Airway epithelial cell (primary cell): ENCODE measurements around the gene TRIM17. TPM values are rescaled to one million over a fixed set of nuclear protein-coding genes. Genes with fewer than 3 reads are reported as not detected.

ENCODE experiments used
- total RNA-seq: library from RNA; depleted of rRNA; stranded (reverse); fragments of >200 nt; gene quantifications from 2 replicates; pipeline ENCODE4 v1.2.3, GENCODE V29; 2015

Gene TRIM17, protein sequence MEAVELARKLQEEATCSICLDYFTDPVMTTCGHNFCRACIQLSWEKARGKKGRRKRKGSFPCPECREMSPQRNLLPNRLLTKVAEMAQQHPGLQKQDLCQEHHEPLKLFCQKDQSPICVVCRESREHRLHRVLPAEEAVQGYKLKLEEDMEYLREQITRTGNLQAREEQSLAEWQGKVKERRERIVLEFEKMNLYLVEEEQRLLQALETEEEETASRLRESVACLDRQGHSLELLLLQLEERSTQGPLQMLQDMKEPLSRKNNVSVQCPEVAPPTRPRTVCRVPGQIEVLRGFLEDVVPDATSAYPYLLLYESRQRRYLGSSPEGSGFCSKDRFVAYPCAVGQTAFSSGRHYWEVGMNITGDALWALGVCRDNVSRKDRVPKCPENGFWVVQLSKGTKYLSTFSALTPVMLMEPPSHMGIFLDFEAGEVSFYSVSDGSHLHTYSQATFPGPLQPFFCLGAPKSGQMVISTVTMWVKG
- 0.21 and 4.0 TPM in 2 replicates for total RNA-seq

DNA sequence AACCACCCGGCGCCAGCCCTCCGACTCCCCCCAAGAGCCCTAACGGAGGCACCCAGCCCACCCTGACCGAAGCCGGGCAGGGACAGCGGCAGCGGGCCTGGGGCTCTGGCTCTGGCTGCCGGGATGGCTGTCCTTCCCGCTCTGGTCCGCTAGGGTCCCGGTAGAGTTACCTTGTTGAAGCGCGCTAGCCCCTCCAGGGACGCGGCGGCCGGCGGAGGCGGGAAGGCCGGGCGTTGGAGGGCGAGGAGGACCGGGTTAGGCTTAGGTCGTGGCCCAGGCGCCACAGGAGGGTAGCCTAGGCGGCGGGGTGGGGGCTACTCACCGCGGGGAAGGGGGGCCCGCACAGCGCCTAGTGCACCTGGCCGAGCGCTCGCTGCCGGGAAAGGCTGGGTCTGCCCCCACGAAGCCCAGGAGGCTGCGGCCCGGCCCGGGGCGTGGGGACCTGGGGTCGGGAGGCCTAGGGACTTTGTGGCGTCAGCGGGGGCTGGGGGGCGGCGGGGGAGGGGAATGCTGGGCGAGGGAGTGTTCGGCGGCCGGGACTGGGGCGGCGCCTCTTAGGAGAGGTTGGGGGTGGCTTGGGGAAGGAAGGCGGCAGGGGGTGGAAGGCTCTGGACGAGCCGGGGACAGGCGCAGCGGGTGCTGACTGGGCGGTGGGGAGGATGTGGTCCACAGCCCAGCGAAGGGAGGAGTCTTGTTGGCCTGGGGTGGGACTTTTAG lies at the start of gene TRIM17:
TSS of gene TRIM17 (minus strand) at position 645 of the 717 bp plus-strand sequence. CDS start 1,789 bp downstream, outside the sequence.

Other genes starting within 250 kb of the TRIM17 start
- gene OBSCN, start 208.8 kb downstream of the TRIM17 start, total RNA-seq, result 1.3 and 4.0 TPM in 2 replicates
- 34.1 and 42.5 TPM in 2 replicates for gene TRIM11, start 10.0 kb downstream of the TRIM17 start, total RNA-seq
- 33.4 and 39.6 TPM in 2 replicates for gene RNF187, start 70.5 kb upstream of the TRIM17 start, total RNA-seq